Esophagus (tissue), 2 donors: Measurements from ENCODE around the gene DNAJB8. TPM values are rescaled to one million over a fixed set of nuclear protein-coding genes. Genes with fewer than 3 reads are reported as not detected.

Experiments used
- H3K27ac ChIP-seq, 2 donors: one replicate each; pipeline ENCODE4 v1.5.1; 2013; ENCODE audit warnings: low read depth in 2 of 2, mild to moderate bottlenecking in 2 of 2, inconsistent platforms in 1 of 2, low read length in 1 of 2, moderate library complexity in 1 of 2
- H3K27me3 ChIP-seq, 2 donors: one replicate each; pipeline ENCODE4 v1.6.1; 2013; ENCODE audit warnings: low read length in 2 of 2, control low read depth in 1 of 2, mild to moderate bottlenecking in 1 of 2; ENCODE audit not compliant: insufficient read depth in 2 of 2, control insufficient read depth in 1 of 2
- H3K36me3 ChIP-seq, 2 donors: one replicate each; pipeline ENCODE4 v1.6.1; 2013; ENCODE audit warnings: low read length in 1 of 2; ENCODE audit not compliant: control insufficient read depth in 2 of 2, insufficient read depth in 2 of 2
- H3K4me1 ChIP-seq, 2 donors: one replicate each; pipeline ENCODE4 v1.6.1; 2013; ENCODE audit warnings: low read length in 1 of 2; ENCODE audit not compliant: control insufficient read depth in 2 of 2, insufficient read depth in 2 of 2
- H3K4me3 ChIP-seq, 2 donors: one replicate each; pipeline ENCODE4 v1.5.1; 2013; ENCODE audit warnings: low read length in 2 of 2, mild to moderate bottlenecking in 2 of 2, low read depth in 1 of 2, moderate library complexity in 1 of 2
- H3K9me3 ChIP-seq, 2 donors: one replicate each; pipeline ENCODE4 v1.6.1; 2013; ENCODE audit warnings: mild to moderate bottlenecking in 2 of 2, low read depth in 1 of 2, low read length in 1 of 2, moderate library complexity in 1 of 2; ENCODE audit not compliant: control insufficient read depth in 2 of 2, insufficient read depth in 1 of 2
- WGBS, 2 donors: extraction: QIAGEN DNeasy Blood & Tissue Kit; methylation state at CpG; one replicate each; pipeline ENCODE4 v1.1.7; 2013; 5-methylcytosine and 5-hydroxymethylcytosine counted together
- polyA plus RNA-seq, 2 donors: library from polyadenylated mRNA; stranded (reverse); fragments of 200-250 nt; gene quantifications; one replicate each; pipeline ENCODE4 v1.2.3, GENCODE V29; 2013
- donor health status: healthy with polysubstance abuse.
- donor health status: Bipolar disorder and iron deficiency.

DNAJB8 gene
- polyA plus RNA-seq, 2 donors, result not detected

DNA sequence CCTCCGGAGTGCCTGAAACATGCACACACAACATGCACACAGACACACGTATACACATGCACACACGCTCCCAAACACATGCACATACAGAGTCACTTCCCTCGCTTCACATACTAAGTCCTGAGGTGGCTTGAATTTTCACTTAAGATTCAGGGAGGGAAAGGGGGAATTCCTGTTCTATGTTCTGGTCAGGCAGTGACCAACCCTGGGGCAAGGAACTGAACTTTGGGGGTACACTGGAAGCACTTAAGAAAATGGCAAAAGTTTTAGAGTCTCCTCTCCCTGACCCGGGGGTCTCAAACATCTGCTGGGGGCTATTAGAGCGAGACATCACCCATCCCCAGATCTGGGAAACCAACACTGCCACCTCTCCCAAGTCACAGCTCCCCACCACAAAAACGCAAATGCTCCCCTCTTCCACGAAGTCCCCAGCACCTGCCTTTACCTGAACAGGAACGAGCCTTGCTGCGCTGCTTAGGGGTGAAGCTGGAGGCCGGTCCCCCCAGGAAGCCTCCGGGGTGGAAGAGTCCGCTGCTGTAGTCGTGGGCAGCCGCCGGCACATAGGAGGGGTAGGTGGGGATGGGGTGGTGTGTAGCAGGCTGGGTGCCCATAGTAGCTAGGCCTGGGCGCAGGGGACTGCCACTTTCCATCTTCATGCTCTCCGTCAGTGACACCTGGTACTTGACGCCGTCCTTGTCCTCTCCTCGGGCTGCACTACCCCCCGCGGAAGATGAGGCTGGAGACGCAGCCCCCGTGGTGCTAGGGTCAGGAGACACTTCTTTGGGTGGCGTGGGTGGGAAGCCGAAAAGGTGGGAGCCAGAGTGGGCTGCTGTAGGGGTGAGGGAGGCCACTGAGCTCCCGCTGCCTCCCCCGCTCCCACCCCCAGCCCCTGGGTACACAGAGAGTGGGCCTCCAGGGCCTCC lies 18.9 kb upstream of the DNAJB8 start:
- no peaks in the 10 kb centered on the region for H3K36me3 ChIP-seq
- H3K9me3 ChIP-seq, result peaks cover 0 to 5% of the 10 kb centered on the region in 2 donors
- WGBS, 2 donors, result 21 to 29% methylated on average over 29 of the region's 29 CpGs
- H3K27me3 ChIP-seq, result peaks cover 4 to 75% of the 10 kb centered on the region in 2 donors
- H3K27ac ChIP-seq, result no peak overlapping the region
- no peak overlapping the region for H3K4me3 ChIP-seq
- H3K4me1 ChIP-seq, result peaks cover 15 to 36% of the 10 kb centered on the region in 2 donors

DNA sequence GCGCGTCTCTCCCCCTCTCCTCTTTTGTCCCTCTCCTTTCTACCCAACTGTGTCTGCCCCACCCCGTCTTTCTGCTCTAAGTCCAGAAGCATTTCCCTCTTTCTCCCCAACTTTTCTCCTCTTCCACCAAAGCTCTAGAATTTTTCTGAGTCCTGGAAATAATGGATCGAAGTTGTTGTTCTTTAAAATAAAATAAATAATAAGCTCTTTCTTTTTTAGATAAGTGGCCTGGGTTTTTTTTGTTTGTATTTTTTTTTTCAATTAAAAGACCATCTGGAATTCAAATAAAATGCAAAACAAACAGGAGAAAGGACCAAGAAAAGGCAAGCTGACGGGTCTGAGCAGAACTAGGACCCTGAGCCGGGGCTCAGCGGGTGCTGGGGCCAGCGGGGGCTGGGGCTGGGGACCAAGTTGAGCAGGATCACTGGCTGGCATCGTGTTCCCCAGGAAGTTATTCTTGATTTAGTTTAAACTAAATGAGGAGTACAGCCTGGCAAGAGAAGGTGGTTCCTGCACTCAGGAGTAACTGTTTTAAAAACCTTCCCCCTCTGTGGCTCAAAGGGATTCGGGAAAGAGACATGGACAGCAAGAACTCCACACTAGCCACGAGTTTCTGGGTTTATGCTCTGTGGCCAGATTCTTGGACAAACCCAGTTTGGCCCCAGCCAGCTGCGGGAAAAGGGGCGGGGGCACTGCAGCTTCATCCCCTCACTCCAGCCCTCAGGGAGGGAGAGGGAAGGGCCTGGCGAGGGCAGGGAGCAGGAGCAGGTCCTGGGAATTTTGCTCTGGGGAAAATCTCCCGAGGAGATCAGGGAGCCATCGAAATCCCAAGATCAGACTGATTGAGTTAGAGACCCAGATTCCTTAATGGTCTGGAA lies 18.0 kb upstream of the DNAJB8 start:
- H3K27ac ChIP-seq, result peak overlapping the region; percentile 21 to 35
- H3K9me3 ChIP-seq, result peaks cover 0 to 5% of the 10 kb centered on the region in 2 donors
- WGBS, 2 donors, result 18 to 27% methylated on average over 15 to 16 of the region's 16 CpGs
- peaks cover 15 to 31% of the 10 kb centered on the region in 2 donors for H3K4me1 ChIP-seq
- H3K36me3 ChIP-seq, result no peaks in the 10 kb centered on the region
- H3K4me3 ChIP-seq, result no peak overlapping the region
- H3K27me3 ChIP-seq, result peaks cover 4 to 72% of the 10 kb centered on the region in 2 donors

DNA sequence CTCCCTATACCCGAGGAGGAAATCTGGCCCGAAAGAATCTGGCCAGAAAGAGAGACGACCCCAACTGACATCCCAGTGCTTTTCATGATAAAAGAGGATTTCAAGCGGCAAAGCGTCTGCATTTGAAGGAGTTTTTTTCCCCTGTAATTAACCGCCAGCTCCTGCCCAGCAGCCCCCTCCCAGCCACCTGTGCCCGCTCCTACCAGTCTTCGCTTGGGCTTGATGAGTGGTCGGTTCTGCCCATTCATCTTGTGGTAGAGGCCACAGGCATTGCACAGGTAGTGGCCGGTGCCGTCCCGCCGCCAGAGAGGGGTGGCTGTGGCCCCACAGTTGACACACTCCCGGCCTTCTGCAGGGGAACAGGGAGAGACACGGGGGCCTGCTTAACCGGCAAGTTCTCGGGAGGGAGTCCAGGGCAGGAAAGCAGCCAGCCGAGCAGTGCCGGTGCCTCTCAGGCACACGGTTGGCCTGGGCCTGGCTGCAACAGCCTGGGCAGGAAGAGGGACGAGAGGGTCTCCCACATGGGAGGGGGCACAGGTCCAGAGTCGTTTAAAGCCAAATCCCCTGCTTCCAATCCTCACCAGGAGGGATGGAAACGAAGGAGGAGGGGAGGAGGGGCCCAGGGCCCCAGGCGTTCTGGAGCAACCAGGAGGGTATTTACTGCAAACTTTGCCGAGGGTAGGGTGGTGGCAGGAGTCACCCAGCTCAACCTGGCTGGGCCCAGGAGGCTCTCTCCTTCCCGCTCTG lies 17.1 kb upstream of the DNAJB8 start:
- H3K27ac ChIP-seq, result peak overlapping the region; percentile 14 to 35
- no peak overlapping the region for H3K4me3 ChIP-seq
- 12 to 14% methylated on average over 25 to 26 of the region's 26 CpGs for WGBS, 2 donors
- peaks cover 5 to 66% of the 10 kb centered on the region in 2 donors for H3K27me3 ChIP-seq
- H3K36me3 ChIP-seq, result no peaks in the 10 kb centered on the region
- H3K9me3 ChIP-seq, result peaks cover 0 to 5% of the 10 kb centered on the region in 2 donors
- H3K4me1 ChIP-seq, result peaks cover 15 to 25% of the 10 kb centered on the region in 2 donors

DNA sequence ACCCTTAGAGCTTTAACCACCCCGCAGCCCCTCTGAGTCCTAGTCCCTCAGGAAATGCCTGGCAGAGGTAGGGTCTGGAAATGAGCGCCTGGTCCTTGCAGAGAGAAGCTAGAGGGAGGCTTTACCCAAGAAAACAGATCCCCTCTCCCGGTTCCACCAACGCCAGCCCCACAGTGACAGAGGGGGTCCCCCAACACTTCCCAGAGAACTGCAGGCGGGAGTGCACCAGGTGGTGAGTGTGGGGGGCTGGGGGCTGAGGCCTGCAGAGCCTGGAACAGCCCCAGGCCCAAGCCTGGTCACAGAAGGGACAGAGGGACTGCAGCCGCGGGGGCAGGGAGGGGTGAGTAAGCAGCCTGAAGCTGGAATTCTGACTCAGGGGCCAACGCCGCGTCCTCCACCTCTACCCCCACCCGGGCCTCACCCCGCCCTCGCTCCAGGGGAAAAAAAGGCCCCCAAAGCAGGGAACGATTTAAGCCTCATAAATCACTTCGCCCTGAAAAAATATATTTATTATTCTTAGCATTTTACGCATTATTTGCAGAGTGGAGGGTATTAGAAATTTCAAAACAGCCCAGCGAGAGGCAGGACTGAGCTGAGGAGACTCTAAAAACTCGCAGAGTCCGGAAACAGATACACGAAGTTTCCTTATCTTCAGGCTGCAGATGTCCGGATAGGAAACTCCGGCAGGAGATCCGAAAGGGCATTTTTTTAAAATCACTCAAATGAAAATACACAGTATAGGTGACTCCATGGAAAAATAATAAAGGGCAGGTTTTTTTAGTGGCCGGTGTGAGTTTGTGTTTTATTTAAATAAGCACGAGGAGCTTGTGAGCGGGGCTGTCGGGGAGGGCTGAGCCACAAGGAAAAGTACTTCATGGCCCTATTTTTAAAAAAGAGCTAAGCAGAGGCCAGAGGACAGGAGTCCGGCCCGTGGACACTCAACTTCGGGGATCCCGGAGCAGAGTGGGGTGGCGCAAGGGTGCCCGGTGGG lies 16.3 kb upstream of the DNAJB8 start:
- WGBS, 2 donors, result 10 to 16% methylated on average over 33 of the region's 33 CpGs
- H3K27ac ChIP-seq, result peak overlapping the region in 1 of 2 donors; percentile 54
- no peak overlapping the region for H3K4me3 ChIP-seq
- H3K4me1 ChIP-seq, result peaks cover 8 to 16% of the 10 kb centered on the region in 2 donors
- H3K9me3 ChIP-seq, result peaks cover 0 to 5% of the 10 kb centered on the region in 2 donors
- no peaks in the 10 kb centered on the region for H3K36me3 ChIP-seq
- H3K27me3 ChIP-seq, result peaks cover 8 to 58% of the 10 kb centered on the region in 2 donors

DNA sequence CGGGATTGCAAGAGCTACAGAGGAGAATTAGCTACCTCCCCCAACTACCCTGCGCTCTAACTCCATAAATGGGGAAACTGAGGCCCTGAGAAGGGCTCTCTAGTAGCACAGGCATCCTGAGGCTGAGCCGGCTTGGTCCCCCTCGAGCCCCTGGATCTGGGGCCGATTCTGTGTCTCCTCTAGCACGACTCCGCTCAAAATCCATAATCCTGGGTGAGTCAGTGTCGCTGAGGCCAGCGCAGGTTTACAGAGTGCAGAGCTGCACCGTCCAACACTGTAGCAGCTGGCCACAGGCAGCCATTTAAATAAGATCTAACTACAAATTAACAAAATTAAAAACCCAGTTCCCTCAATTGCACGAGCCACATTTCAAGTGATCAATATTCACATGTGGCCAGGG lies 15.5 kb upstream of the DNAJB8 start:
- Histone ChIP-seq H3K27me3 (peaks cover 8 to 51% of the 10 kb centered on the region in 2 donors), H3K36me3 (no peaks in the 10 kb centered on the region), H3K27ac (no peak overlapping the region), H3K4me1 (peaks cover 3 to 8% of the 10 kb centered on the region in 2 donors), H3K4me3 (no peak overlapping the region), H3K9me3 (peaks cover 0 to 5% of the 10 kb centered on the region in 2 donors)
- WGBS, 2 donors, result 23 to 28% methylated on average over 11 of the region's 11 CpGs

DNA sequence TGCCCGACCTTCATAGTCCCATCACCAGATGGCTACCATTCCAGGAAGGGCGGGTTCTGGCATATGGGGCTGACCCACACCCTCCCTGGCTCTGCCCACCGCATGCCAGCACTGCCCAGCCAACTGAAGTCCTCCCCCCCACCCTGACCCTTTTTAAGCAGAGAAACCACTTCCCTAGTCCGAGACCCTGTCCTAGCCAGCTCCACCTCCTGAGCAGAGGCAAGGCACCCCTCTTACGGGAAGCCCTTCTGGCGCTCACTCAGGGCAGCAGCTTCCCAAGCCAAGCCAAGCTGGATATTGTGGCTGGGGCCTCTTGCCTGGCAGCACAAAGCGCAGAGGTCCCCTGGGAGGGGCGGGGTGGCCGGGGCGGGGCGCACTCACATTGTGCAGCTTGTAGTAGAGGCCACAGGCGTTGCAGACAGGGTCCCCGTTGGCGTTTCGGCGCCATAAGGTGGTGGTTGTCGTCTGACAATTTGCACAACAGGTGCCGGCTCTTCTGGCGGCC lies 14.8 kb upstream of the DNAJB8 start:
- Histone ChIP-seq H3K27me3 (peaks cover 8 to 44% of the 10 kb centered on the region in 2 donors), H3K4me1 (peaks cover 0 to 2% of the 10 kb centered on the region in 2 donors), H3K4me3 (no peak overlapping the region), H3K27ac (no peak overlapping the region), H3K36me3 (no peaks in the 10 kb centered on the region), H3K9me3 (no peaks in the 10 kb centered on the region)
- WGBS, 2 donors, result 20 to 41% methylated on average over 19 of the region's 19 CpGs

DNA sequence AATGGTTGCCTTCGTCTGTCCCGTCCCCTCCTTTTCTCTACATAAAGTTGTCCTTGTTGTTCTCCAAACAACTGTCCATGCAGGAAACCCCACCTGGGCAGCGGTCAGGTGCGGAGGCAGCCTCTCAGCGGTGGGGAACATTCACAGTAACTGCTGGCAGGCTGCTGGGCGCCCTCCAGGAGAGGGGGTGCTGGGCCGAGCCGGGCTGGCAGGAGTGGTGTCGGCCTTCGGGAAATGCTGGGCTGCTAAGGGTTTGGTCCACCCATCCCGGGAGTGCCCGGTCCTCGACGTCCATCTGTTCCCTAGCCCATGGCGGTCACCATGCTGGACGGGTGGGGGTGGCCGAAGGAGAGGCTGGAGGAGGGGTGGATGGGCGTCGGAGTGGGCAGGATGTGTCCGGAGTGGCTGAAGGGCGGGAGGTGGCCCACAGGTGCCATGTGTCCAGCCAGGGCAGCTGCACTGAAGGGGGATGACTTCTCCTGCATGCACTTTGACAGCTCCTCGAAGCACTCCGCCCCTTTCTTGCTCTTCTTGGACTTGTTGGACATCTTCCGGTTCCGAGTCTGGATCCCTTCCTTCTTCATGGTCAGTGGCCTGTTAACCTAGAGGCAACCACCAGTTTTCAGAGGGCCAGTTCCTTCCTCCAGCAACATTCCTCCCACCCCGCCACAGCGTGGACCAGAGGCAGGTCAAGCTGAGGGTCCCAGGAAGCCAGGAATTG lies 14.2 kb upstream of the DNAJB8 start:
- Histone ChIP-seq H3K27ac (no peak overlapping the region), H3K4me3 (no peak overlapping the region)

DNA sequence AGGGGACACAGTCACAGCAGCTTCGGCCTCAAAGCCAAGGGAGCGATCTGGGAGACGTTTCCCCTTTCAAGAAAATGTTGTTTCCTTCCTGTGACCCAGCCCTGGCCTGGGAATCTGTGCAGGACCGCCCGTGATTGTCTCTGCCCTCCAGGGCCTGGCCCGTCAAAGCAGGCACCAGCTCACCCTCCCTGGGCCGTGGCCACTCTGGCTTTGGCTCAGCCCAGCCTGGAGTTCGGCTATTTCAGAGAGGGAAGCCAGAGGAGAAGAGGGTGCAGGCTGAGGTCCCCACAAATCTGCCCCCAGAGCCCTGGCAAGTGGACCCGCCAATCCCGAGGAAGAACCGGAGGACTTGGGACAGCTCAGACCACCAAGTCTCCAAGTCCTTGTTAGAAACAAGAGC lies 13.6 kb upstream of the DNAJB8 start:
- no peaks in the 10 kb centered on the region for H3K36me3 ChIP-seq
- no peak overlapping the region for H3K27ac ChIP-seq
- peaks cover 8 to 33% of the 10 kb centered on the region in 2 donors for H3K27me3 ChIP-seq
- H3K9me3 ChIP-seq, result no peaks in the 10 kb centered on the region
- H3K4me3 ChIP-seq, result no peak overlapping the region
- 45 to 59% methylated on average over 11 of the region's 11 CpGs for WGBS, 2 donors
- H3K4me1 ChIP-seq, result peaks cover 0 to 2% of the 10 kb centered on the region in 2 donors

More for the DNA sequence above, 14.2 kb upstream of the DNAJB8 start:
- H3K4me1 ChIP-seq, result peaks cover 0 to 2% of the 10 kb centered on the region in 2 donors
- peaks cover 8 to 38% of the 10 kb centered on the region in 2 donors for H3K27me3 ChIP-seq
- 54 to 59% methylated on average over 26 to 27 of the region's 27 CpGs for WGBS, 2 donors
- no peaks in the 10 kb centered on the region for H3K36me3 ChIP-seq
- H3K9me3 ChIP-seq, result no peaks in the 10 kb centered on the region
